Smooth muscle cell (in vitro differentiated cells): Measurements from ENCODE around the gene IL17F. TPM values are rescaled to one million over a fixed set of nuclear protein-coding genes. Genes with fewer than 3 reads are reported as not detected.

ENCODE experiments used
- DNase-seq: peaks from one replicate; lab custom pipeline; 2025; ENCODE audit not compliant: unreplicated experiment; lab: John Stamatoyannopoulos, UW
- H2AFZ ChIP-seq: fragments of 200-600 bp; sonication (generic); 2 replicates; pipeline ENCODE4 v1.6.0; 2016; ENCODE audit warnings: antibody characterized with exemption, low read depth, mild to moderate bottlenecking
- H3F3A ChIP-seq: fragments of 200-600 bp; sonication (generic); 2 replicates; pipeline ENCODE4 v1.6.0; 2017; ENCODE audit warnings: antibody characterized with exemption, low read depth
- H3K27ac ChIP-seq: fragments of 200-600 bp; sonication (generic); 2 replicates; pipeline ENCODE4 v1.5.1; 2016; ENCODE audit warnings: low read depth, mild to moderate bottlenecking
- H3K27me3 ChIP-seq: fragments of 200-600 bp; sonication (generic); 2 replicates; pipeline ENCODE4 v1.6.1; 2016; ENCODE audit warnings: low read depth, mild to moderate bottlenecking
- H3K36me3 ChIP-seq: fragments of 200-600 bp; sonication (generic); 2 replicates; pipeline ENCODE4 v1.5.1; 2016; ENCODE audit warnings: low read depth
- H3K4me1 ChIP-seq: fragments of 200-600 bp; sonication (generic); 2 replicates; pipeline ENCODE4 v1.5.1; 2016; ENCODE audit warnings: low read depth
- H3K4me2 ChIP-seq: fragments of 200-600 bp; sonication (generic); 2 replicates; pipeline ENCODE4 v1.6.0; 2016; ENCODE audit warnings: mild to moderate bottlenecking
- H3K4me3 ChIP-seq: fragments of 200-600 bp; sonication (generic); 2 replicates; pipeline ENCODE4 v1.5.1; 2016; ENCODE audit warnings: mild to moderate bottlenecking
- H3K79me2 ChIP-seq: fragments of 200-600 bp; sonication (generic); 2 replicates; pipeline ENCODE4 v1.6.0; 2016; ENCODE audit warnings: low read depth, mild to moderate bottlenecking
- H3K9ac ChIP-seq: fragments of 200-600 bp; sonication (generic); 2 replicates; pipeline ENCODE4 v1.6.0; 2016; ENCODE audit warnings: low read depth
- H3K9me3 ChIP-seq: fragments of 200-600 bp; sonication (generic); replicated peaks from 2 replicates; pipeline ENCODE4 v1.5.1; 2016; ENCODE audit warnings: low read depth
- H4K20me1 ChIP-seq: fragments of 200-600 bp; sonication (generic); 2 replicates; pipeline ENCODE4 v1.6.0; 2016; ENCODE audit warnings: low read depth
- CTCF ChIP-seq: fragments of 200-600 bp; sonication (generic); IDR thresholded peaks from 2 replicates; pipeline ENCODE4 v1.5.1; 2017; ENCODE audit warnings: borderline replicate concordance, mild to moderate bottlenecking, antibody characterized with exemption; ENCODE audit not compliant: insufficient read depth, poor library complexity, severe bottlenecking
- WGBS: methylation state at CpG from one replicate; pipeline ENCODE4 v1.1.7; 2016; ENCODE audit warnings: low lambda C conversion rate; 5-methylcytosine and 5-hydroxymethylcytosine counted together
- polyA plus RNA-seq: library from polyadenylated mRNA; unstranded; fragments of >200 nt; fragmentation: Nextera tagmentation; extraction: Ambion mirVana; gene quantifications from 2 replicates; pipeline ENCODE4 v1.2.1, GENCODE V29; 2016
- total RNA-seq: library from RNA; depleted of rRNA; stranded (reverse); fragments of >200 nt; gene quantifications from 2 replicates; pipeline ENCODE4 v1.2.3, GENCODE V29; 2014

Gene IL17F
- total and polyA plus RNA-seq, 2 experiments from 2014 or later, result not detected

- 96% methylated on average over 3 of the region's 3 CpGs for WGBS
- H3K9ac ChIP-seq, result no peak overlapping the region
- no peaks in the 10 kb centered on the region for H3K4me1 ChIP-seq
- no peak overlapping the region for H3K27ac ChIP-seq
- no peaks in the 10 kb centered on the region for H3K36me3 ChIP-seq
- no peaks in the 10 kb centered on the region for H3K9me3 ChIP-seq
- no peak overlapping the region for H2AFZ ChIP-seq
- no peak for TF ChIP-seq CTCF
- H3K4me3 ChIP-seq, result no peak overlapping the region
- no peaks in the 10 kb centered on the region for H3K79me2 ChIP-seq
- DNase-seq, result no peak
- H3K27me3 ChIP-seq, result no peaks in the 10 kb centered on the region
- H3K4me2 ChIP-seq, result no peak overlapping the region
- no peaks in the 10 kb centered on the region for H3F3A ChIP-seq
- H4K20me1 ChIP-seq, result no peaks in the 10 kb centered on the region
Observed at GRCh38 chr6:52260634-52261033, 16.3 kb upstream of the IL17F start.

- Histone ChIP-seq H3K27me3 (peaks cover 5% of the 10 kb centered on the region), H4K20me1 (no peaks in the 10 kb centered on the region), H3K4me2 (no peak overlapping the region), H3K79me2 (no peaks in the 10 kb centered on the region), H3K4me1 (no peaks in the 10 kb centered on the region), H3K9me3 (no peaks in the 10 kb centered on the region), H3K27ac (no peak overlapping the region), H2AFZ (no peak overlapping the region), H3K4me3 (no peak overlapping the region), H3F3A (no peaks in the 10 kb centered on the region), H3K36me3 (no peaks in the 10 kb centered on the region), H3K9ac (no peak overlapping the region)
- no peak for TF ChIP-seq CTCF
- 100% methylated on average over 2 of the region's 2 CpGs for WGBS
- no peak for DNase-seq
Observed at GRCh38 chr6:52255434-52255833, 11.1 kb upstream of the IL17F start.

- H2AFZ ChIP-seq, result no peak overlapping the region
- H3F3A ChIP-seq, result no peaks in the 10 kb centered on the region
- H3K27ac ChIP-seq, result no peak overlapping the region
- no peak overlapping the region for H3K9ac ChIP-seq
- H3K4me2 ChIP-seq, result no peak overlapping the region
- H3K27me3 ChIP-seq, result peaks cover 5% of the 10 kb centered on the region
- no peaks in the 10 kb centered on the region for H3K4me1 ChIP-seq
- H3K79me2 ChIP-seq, result no peaks in the 10 kb centered on the region
- 92% methylated on average over 8 of the region's 8 CpGs for WGBS
- no peak overlapping the region for H3K4me3 ChIP-seq
- no peaks in the 10 kb centered on the region for H3K9me3 ChIP-seq
- H3K36me3 ChIP-seq, result no peaks in the 10 kb centered on the region
- no peak for TF ChIP-seq CTCF
- H4K20me1 ChIP-seq, result no peaks in the 10 kb centered on the region
- no peak for DNase-seq
Observed at GRCh38 chr6:52254731-52255378, 10.6 kb upstream of the IL17F start.

- H3K4me1 ChIP-seq, result no peaks in the 10 kb centered on the region
Observed at GRCh38 chr6:52253494-52253893, 9.2 kb upstream of the IL17F start.

More at GRCh38 chr6:52253494-52253893, 9.2 kb upstream of the IL17F start:
- H3K9me3 ChIP-seq, result no peaks in the 10 kb centered on the region
- H3K4me3 ChIP-seq, result no peak overlapping the region
- no peaks in the 10 kb centered on the region for H4K20me1 ChIP-seq
- no peak for DNase-seq
- 72% methylated on average over 9 of the region's 9 CpGs for WGBS
- no peak overlapping the region for H2AFZ ChIP-seq
- TF ChIP-seq CTCF, result no peak
- peaks cover 10% of the 10 kb centered on the region for H3K27me3 ChIP-seq
- H3K4me2 ChIP-seq, result no peak overlapping the region
- no peaks in the 10 kb centered on the region for H3K79me2 ChIP-seq
- H3K27ac ChIP-seq, result no peak overlapping the region
- H3K36me3 ChIP-seq, result no peaks in the 10 kb centered on the region
- H3K9ac ChIP-seq, result no peak overlapping the region
- no peaks in the 10 kb centered on the region for H3F3A ChIP-seq
